ENCODE data around the gene NT5C. TPM values are rescaled to one million over a fixed set of nuclear protein-coding genes. Genes with fewer than 3 reads are reported as not detected.
"Not testable (repeated sequence)": the region's sequence is repeated elsewhere in the genome, so short reads cannot be mapped to it uniquely, and the experiment has no call there.

Gene NT5C
- total RNA-seq, 1 donor from 2014 or later = 13.5 TPM

GRCh38 chr17:75173526-75173925, 42.0 kb upstream of the NT5C start:
- Mint-ChIP-seq H3K9me3 (ENCODE audit: unreplicated experiment) (no peaks in the 10 kb centered on the region), H3K27ac (ENCODE audit: unreplicated experiment) (peak overlapping the region; percentile 68), H3K27me3 (ENCODE audit: unreplicated experiment) (no peaks in the 10 kb centered on the region), H3K4me1 (ENCODE audit: unreplicated experiment) (no peaks in the 10 kb centered on the region), H3K36me3 (ENCODE audit: low read depth, unreplicated experiment) (peaks cover 28% of the 10 kb centered on the region), H3K4me3 (ENCODE audit: unreplicated experiment) (peak overlapping the region; percentile 65)
- no peak for DNase-seq (ENCODE audit: low spot score)
- TF ChIP-seq CTCF (IDR thresholded peaks at IDR 0.05; ENCODE audit: unreplicated experiment) = no peak

GRCh38 chr17:75168998-75169397, 37.5 kb upstream of the NT5C start:
- H3K4me1 Mint-ChIP-seq (ENCODE audit: unreplicated experiment) = no peaks in the 10 kb centered on the region
- no peaks in the 10 kb centered on the region for H3K9me3 Mint-ChIP-seq (ENCODE audit: unreplicated experiment)
- H3K36me3 Mint-ChIP-seq (ENCODE audit: low read depth, unreplicated experiment) = peaks cover 14% of the 10 kb centered on the region
- no peak overlapping the region for H3K4me3 Mint-ChIP-seq (ENCODE audit: unreplicated experiment)
- DNase-seq (ENCODE audit: low spot score) = no peak
- H3K27ac Mint-ChIP-seq (ENCODE audit: unreplicated experiment) = no peak overlapping the region
- no peaks in the 10 kb centered on the region for H3K27me3 Mint-ChIP-seq (ENCODE audit: unreplicated experiment)
- TF ChIP-seq CTCF (IDR thresholded peaks at IDR 0.05; ENCODE audit: unreplicated experiment) = no peak

- not testable (repeated sequence) for H3K27me3 Mint-ChIP-seq (ENCODE audit: unreplicated experiment); H3K9me3 Mint-ChIP-seq (ENCODE audit: unreplicated experiment); H3K4me3 Mint-ChIP-seq (ENCODE audit: unreplicated experiment); DNase-seq (ENCODE audit: low spot score); H3K36me3 Mint-ChIP-seq (ENCODE audit: low read depth, unreplicated experiment); H3K4me1 Mint-ChIP-seq (ENCODE audit: unreplicated experiment); H3K27ac Mint-ChIP-seq (ENCODE audit: unreplicated experiment)
These were observed 33.1 kb upstream of the NT5C start for GRCh38 chr17:75164606-75165005.

GRCh38 chr17:75163074-75163473, 31.5 kb upstream of the NT5C start:
- no peak overlapping the region for H3K4me3 Mint-ChIP-seq (ENCODE audit: unreplicated experiment)
- no peak overlapping the region for H3K27ac Mint-ChIP-seq (ENCODE audit: unreplicated experiment)
- no peak for DNase-seq (ENCODE audit: low spot score)
- peaks cover 3% of the 10 kb centered on the region for H3K4me1 Mint-ChIP-seq (ENCODE audit: unreplicated experiment)
- H3K9me3 Mint-ChIP-seq (ENCODE audit: unreplicated experiment) = no peaks in the 10 kb centered on the region
- H3K36me3 Mint-ChIP-seq (ENCODE audit: low read depth, unreplicated experiment) = peaks cover 2% of the 10 kb centered on the region
- no peaks in the 10 kb centered on the region for H3K27me3 Mint-ChIP-seq (ENCODE audit: unreplicated experiment)
- TF ChIP-seq CTCF (IDR thresholded peaks at IDR 0.05; ENCODE audit: unreplicated experiment) = no peak

- no peak for DNase-seq (ENCODE audit: low spot score)
These were observed 28.7 kb upstream of the NT5C start for GRCh38 chr17:75160211-75160610.

More at GRCh38 chr17:75160211-75160610, 28.7 kb upstream of the NT5C start:
- peaks cover 4% of the 10 kb centered on the region for H3K4me1 Mint-ChIP-seq (ENCODE audit: unreplicated experiment)
- TF ChIP-seq CTCF (IDR thresholded peaks at IDR 0.05; ENCODE audit: unreplicated experiment) = no peak
- no peaks in the 10 kb centered on the region for H3K9me3 Mint-ChIP-seq (ENCODE audit: unreplicated experiment)
- no peak overlapping the region for H3K27ac Mint-ChIP-seq (ENCODE audit: unreplicated experiment)
- H3K36me3 Mint-ChIP-seq (ENCODE audit: low read depth, unreplicated experiment) = peaks cover 6% of the 10 kb centered on the region
- no peaks in the 10 kb centered on the region for H3K27me3 Mint-ChIP-seq (ENCODE audit: unreplicated experiment)
- no peak overlapping the region for H3K4me3 Mint-ChIP-seq (ENCODE audit: unreplicated experiment)
